Activated CD4-positive, alpha-beta T cell treated with anti-CD3 and anti-CD28 coated beads, Interleukin-2, amount 50 U/mL, for 1 hour (primary cell): ENCODE results near the gene UST.

Experiments
- DNase-seq: peaks from one replicate; pipeline ENCODE4 v3.0.0-alpha.2; 2020

UST gene

DNA sequence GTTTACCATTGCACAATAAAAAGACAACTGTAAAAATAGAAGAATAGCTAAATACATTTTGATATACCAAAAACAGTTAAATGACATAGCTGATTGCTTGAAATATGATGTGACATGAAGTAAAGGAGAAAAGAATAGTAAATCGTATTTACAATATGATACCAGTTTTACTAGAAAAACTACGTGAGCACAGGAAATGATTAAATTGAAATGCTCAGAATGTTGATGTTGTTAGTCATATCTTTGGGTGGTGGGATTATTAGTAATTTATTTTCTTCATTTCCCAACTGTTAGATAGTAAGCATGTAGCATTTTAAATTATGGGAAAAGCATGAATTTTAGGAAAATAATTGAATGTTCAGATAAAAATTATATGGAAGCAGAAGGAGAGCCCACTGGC lies 302.4 kb downstream of the UST start:
- no peak for DNase-seq

DNA sequence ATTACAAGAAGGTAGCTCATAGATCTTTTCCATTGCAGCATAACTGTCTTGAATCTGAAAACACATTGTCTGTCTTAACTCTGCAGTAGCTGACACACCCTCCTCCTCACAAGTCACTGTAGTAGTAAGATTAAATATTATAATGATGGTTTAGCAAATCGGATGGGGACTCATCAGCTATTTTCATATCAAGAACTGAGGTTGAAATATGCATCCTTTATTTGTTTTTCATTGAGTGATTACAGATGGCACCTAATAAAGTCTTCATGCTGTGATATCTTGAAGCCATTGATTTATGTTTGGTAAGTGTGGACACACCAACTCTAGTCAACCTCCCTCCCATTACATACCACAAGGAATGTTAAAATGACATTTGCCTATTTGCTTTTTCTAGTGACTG lies 303.3 kb downstream of the UST start:
- no peak for DNase-seq

DNA sequence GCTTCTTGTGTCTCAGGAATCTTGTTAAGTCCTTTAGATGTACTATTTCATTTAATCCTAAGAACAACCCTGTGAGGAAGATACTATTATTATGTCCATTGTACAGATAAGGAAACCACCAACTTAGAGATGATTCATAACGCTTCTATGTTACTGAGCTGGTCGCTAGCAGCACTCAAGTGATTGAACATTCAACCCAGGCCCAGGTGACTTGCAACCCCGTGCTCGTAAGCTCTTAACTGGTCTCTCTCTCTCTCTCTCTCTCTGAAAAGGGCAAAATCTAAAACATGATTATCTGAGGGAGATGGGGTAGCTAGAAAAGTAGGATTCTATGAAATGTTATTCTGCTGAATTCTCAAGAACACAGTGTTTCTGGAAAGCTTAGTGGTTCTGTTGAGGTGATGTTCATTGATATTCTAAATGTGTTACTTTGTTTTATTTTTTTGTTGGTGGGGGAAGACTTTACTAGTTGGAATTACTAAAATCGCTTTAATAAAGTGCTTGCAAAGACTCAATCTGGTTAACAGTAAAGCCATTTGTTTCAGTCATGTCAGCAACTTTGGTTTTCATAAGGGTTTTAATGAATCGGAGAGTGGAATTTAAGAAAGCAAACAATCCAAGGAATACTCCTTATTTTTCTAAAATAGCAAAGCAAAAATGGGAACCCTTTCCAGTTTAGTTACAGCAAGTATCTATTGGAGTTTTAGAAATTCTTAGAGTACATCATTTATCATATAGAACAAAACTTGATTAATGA lies 305.7 kb downstream of the UST start:
- DNase-seq: no peak

DNA sequence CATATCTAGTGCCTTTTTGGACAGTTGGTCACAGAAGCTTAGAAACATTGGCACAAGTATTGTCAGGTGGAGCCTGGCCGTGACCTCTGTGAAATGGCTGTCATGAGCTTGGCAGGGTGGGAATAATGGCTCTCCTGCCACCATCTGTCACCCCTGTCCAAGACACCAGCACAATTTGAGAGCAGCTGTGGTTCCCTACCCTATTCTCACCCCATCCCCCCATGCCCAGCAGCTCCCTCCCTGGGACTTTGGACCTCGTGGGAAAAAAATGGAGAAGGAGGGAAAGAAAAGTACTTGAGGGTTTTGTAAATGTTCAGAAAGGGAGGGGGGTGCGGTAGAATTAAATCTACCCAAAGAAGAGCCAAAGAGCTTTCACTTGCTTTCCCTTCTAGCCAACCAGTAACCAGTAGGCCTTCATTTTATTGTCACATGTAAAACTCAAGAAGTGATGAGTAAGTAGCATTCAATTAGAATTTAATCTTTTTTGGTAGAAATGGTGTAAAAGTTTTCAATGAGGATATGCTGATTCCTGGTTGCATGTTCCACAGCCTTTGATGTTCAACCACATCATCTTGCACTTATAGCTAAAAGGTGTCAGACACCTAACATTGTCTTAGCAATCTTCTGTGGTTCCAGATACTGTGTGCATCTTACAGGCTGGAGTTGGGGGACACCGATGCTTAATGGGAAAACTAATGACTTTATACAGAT lies 307.2 kb downstream of the UST start:
- DNase-seq: no peak

DNA sequence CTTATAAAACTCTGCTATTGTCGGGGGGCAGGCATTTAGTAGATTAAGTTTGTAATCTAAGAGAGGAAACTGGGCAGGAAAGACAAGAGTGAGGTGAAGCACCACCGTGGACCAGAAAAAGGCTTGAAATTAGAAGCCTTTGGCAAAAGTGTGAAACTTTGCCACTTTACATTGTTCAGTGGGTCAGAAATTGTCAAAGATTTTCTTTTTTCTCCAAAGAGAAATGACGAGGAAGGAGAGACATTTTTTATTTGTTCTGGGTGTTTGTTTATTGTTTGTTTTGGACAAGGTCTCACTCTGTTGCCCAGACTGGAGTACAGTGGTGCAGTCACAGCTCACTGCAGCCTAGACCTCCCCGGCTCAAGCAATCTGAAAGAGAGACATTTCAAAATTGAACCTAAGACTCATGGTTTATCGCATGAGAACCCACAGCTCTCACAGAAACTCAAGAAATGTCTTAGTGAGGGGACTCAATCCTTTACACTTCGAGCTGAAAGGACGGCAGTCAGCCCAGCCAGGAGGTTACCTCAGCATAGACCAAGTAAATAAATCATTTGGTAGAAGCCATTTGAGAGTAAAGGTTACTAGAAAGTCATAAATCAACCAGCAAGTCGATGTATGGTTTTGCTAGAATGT lies 307.8 kb downstream of the UST start:
- no peak for DNase-seq

DNA sequence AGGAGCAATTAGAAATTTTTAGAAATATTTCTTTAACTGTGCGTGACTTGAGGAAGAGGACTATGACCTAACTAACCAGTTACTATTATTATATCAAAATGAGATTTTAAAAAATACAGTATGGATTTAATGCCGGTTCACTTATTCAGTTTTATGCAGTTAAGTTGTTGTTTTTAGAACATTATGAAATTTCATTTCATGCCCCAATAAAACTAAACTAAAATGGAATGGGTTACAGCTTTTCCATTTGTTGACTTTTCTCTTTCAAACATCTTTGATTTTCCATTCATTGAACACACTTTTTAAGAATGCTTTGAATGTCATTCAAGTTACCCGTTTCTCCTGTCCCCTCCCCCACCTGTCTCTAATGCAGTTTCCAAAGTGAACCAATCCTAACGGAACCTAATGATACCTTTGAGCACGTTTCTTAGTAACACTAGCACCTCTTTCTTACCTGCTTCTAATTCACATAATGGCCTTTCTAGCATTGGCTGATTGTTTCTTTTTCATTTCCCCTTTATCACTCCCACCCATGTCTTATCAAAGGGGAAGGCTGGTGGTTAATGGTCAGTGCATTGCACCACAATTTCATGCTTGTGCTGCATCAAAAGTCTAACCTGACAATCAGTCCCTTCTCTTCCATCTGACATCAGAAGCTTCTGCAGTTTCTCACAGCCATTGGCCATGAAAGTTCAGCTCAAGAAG lies 308.5 kb downstream of the UST start:
- no peak for DNase-seq

DNA sequence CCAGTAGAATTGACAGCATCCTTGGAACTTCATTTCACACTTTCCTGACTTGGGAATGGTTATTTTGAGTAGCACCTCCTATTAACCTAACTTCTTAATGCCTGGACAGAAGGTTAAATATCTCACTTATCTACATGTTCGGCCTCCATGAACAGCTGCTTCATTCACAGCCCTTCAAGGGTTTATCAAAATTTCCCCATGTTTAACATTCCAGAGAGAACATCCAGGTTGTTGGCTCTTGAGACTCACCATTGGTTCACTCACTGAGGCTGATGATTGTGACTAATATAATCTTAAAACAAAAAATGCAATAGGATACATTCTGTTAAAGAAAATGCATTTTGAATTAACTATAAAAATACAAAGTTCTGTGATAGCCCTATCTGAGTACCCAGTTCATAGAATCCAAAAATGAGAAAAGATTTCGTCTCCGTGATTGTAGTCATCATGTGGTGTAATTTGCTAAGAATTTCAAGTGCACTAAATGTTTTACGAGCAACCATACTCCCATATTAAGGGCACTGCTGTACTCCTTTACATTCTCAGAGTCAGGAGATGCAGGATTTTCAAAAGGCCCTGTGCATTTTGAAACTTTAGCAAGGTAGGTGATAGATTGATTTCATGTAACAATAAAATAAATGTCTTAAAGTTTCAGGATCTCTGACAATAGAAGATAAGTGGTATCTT lies 310.1 kb downstream of the UST start:
- no peak for DNase-seq

DNA sequence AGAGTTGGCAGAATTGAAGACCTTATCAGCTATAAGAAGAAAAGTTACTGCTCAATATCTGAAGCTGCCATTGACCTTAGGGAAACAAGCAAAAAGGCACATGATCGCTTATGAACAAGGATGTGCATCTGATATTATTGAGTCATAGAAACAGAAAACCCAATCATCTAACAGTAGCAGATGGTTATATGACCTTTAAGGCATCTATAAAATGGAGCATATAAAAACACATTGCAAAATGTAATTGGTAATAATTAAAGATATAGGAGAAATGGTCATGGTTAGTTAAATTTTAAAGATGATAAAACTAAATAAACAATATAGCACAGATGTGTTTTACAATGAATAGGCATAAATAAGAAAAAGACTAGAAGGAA lies 310.6 kb downstream of the UST start:
- DNase-seq: no peak

DNA sequence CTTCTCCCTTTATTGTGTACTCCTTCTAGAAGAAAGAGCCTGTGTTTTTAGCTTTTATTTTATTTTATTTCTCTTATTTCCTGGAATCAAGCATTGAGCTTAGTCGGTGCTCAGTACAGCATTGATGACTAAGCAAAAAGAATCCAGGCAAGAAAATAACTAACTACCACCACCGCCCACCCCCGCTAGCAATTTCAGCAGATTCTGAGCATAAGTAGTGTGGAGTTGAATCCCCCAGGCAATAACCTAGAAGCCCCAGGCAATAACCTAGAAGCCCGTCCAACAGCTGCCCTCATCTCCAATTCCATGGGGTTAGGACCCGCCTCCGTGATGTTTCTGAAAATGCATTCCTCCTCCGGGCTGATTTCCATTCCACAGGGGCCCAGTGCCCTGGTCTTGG lies 312.7 kb downstream of the UST start:
- no peak for DNase-seq

DNA sequence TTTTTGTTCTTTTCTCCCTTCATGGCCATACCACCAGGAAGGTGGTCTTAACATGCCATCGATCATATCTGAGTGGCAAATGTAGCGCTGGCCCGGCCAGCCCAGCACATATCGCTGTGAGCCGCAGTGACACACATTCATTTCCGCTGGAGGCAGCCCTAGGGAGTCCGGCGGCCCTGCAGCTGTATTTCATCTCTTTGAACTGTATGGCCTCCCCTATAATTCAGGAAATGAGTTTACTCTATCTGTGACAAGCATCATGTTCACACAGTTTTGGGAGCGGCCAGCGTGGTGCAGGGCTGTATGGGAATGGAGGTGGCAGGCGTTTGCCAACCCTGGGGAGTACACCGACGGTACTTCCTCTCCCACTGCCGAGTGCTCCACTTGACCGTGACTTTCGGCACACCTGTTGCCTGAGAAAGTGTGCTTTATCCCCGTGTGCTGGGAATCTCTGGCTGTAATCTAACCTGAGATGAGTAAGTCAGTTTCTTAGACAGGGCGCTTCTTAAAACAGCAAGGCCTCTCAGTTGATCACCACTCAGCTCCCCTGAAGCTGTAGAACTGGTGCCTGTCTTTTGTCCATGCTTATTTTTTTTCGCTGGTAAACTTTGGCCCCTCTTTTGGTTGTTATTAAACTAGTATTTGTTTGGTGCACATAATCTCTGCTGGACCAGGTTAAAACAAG lies 313.6 kb downstream of the UST start:
- DNase-seq: peak; percentile 49

DNA sequence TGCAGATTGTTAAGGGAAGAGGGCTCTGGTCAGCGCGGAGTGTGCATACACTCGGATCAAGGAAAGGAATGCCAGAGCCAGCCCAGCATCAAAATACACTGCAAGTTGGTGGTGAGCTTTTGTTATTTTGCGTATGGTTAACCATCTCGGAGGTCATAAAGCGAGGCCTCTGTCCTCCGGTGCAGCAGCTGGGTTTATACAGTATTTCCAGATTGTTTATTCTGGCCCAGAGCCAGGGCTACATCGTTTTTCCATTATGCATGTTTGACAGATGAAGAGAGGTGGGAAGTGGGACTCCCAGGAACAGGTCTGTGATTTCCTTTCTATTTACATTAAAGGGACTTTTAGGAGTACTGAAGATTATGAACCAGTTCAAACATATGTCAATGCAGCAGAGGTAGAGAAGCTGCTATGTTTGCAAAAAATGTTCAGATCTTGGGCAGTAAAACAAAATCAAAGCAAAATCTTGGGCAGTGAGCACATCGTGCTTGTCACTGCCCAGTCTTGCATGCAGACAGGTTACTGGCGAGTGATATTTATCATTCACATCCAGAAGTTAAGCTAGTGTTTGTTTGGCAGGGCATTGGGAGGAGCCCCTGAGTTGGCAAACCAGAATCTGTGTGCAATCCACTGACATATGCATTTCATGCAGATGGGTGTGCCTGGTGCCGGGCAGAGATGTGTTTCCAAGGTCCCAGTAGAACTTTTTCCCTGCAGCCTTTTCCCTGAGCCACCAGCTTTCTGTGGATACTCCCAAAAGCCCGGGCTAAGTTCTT lies 314.3 kb downstream of the UST start:
- DNase-seq: no peak

DNA sequence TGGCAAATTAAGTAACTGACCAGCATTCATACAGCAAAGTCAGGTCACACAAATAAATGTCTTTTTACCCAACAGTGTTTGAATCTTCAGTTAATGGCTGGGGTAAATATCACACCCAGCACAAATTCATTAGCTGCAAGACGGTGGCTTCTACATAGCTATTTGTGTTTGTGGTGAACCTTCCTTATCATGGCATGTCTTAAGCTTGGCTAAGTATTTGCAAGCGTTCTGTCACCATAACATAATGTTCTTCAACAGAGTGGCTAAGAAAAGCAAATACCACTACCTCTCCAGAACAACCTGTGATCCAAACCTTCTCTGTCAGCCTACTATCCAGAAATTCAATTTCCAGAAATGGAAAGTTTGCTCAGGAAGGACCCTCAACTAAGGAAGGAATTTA lies 315.1 kb downstream of the UST start:
- DNase-seq: no peak

DNA sequence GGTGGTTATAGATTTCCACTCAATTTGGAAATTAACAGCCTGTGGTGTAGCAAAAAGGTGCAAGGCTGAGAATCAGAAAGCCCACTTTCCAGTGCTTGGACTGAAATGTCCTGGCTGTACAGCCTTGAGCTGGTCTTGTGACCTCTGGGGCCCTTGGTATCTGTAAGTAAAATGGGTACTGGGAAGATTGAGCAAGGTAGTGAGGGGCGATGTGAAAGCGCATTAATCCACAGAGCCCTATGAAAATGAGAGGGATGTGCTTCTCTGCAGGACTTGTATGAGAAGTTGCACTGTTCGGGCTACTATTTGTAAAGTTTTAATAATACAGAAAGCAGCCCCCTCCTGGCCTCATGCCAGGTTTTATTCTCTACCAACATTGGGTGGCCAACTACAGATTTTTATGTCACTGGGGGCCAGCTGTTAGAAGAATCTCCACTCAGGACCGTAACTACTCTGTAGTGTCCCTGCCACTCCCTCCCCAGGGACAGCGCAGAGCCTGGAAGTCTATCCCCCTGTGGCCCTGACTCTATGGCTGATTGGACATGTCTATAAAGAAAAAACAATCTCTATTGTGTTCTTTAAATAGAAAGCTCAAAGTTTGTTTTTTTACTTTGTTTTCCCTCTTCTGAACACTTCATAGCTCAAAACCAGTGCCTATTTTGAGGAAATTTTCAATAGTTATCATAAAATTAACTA lies 316.0 kb downstream of the UST start:
- DNase-seq: no peak

DNA sequence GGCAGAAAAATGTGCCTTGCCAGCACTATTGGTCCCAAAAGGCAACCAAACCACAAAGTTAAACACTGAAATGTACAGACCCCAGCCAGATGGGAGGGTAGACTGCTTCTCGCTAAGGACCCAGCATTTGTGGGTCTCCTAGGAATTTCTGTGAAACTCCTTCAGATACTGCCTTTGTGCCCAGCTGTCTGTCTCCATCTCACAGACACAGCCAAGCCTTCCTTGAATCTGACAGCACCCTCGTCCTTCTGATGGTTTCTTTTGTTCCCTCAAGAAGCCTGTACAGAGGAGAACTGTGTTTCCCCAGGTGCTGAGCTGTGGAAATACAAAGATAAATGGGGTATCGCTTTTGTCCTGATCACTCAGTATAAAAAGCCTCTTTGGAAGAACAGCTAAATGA lies 316.6 kb downstream of the UST start:
- no peak for DNase-seq

DNA sequence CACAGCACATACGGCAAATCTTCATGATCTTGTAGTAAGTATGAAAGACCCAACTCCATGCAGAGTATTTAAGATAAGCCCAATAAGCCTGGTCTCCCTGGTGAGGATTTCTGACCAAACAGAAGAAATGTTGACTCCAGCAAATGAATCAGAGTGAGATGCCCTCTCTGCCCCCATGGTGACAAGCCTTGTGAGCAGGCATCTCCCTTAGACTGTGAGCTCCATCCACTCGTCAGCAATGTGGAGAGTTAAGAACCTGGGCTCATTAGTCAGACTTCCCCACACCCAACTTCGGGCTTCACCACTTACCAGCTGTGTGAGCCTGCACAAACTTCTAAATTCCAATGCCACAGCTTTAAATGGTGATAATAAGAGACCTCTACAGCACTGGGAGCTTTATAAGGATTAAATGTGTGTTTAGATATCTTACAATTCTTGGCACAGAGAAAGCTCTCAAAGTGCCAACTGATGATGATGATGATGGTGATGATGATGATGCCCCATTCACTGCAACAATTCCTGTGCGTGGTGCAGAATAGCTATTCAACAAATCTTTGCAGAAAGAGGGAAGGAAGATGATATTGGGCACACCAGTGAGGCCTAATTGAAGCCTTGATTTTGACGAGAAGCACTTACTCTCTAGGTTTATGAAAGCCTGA lies 317.3 kb downstream of the UST start:
- DNase-seq: no peak

DNA sequence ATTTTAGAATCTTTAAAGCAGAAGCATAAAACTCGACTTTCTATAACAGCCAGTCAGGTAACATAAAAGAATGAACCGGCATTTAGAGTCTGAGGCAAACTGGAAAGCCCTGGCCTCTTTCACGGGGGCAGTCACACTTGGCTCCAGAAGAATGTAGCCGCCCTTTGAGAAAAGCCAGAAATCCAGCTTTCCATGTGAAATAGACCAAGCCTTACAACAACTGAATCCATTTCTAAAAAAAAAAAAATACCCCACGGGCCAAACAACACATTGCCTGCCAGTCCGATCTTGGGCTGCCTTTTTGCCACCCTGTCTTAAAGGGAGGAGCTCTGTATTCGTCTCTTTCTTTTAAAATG lies 317.8 kb downstream of the UST start:
- no peak for DNase-seq

DNA sequence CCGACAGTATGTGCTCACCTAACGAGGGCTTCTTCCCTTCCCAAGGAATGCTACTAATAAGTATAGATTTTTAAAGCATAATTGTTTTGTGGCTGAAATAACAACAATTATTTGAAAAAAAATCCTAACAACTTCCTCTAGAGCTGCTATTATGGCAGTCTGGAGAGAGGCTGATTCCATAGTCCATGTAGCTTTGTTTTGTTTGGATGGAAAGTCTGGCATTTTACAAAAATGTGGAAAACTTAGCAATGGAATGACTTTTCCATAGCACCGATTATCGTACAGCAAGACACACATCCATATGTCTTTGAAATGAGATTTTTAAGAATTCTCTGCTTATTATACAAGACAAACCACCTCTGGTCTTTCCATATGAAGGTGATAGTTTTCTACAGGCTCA lies 318.3 kb downstream of the UST start:
- no peak for DNase-seq

DNA sequence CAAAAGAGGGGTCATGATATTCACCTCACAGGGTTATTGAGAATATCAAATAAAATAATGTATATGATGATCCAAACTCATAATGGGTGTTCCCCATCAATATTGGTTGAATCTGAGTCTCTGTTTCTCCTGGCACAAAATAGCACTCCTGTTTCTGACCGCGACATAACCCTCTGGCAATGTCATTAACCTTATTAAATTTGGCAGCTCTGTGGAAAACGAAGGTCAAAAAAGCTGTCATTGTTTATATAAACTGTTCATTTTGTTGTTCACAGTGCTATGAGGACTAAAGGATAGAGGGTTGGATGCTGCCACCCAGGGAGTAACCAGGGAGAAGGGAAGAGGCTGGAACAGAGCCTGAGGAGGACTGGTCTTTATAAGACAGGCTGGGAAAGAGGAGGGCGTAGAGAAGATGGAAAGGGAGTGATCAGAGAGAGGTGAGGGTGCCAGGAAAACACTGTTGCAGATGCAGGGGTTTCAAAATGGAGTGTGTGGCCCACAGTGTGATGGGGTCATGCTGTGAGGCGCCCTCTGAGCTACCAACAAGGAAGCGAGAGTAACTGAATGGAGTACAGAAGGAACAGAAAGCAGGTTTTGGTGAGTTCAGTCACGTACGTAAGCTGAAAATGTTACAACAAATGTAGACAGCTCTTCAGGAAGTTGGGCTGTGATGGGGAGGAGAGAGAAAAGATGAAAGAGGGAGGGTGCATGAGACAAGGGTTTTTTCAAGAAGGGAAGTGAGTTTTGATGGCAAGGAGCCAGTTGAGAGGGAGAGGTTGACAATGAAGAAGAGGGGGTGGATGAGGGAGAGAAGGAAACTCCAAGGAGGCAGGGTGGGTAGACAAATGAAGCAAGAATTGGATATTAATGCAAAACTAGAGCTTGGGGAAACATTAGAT lies 319.1 kb downstream of the UST start:
- peak; percentile 20 for DNase-seq

DNA sequence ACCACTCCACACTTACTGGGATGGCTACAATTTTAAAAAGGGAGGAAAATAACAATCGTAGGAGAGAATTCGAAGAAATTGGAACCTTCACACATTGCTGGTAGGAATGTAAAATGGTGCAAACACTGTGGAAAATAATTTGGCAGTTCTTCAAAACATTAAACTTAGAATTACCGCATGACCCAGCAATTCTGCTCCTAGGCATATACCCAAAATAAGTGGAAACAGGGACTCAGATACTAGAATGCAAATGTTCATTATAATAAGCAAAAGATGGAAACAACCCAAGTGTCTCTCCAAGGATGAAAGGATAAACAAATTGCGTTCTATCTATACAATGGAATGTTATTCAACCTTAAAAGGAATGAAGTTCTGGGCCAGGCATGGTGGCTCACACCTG lies 325.2 kb downstream of the UST start:
- DNase-seq: no peak
